ENCODE measurements around the gene SUB1.

GRCh38 chr5:32545102-32545800 lies 40.1 kb upstream of the SUB1 start:
- TF ChIP-seq CTCF (IDR thresholded peaks at IDR 0.05) (no peak), POLR2A (IDR thresholded peaks at IDR 0.05) (no peak)
